Measurements from ENCODE around the gene INCENP. TPM values are rescaled to one million over a fixed set of nuclear protein-coding genes. Genes with fewer than 3 reads are reported as not detected.

Gene INCENP
- polyA plus RNA-seq, 4 donors = 4.5 to 24.2 (median 12.5) TPM

GRCh38 chr11:62119569-62119968 lies 4.2 kb upstream of the INCENP start:
- 60 to 81% (median 75%) methylated on average over 3 of the region's 3 CpGs for WGBS, 3 donors
- DNase-seq (no peak), FAIRE-seq (no peak)
- Histone ChIP-seq H3K27me3 (ENCODE audit: control insufficient read depth in 3 of 3, insufficient read depth in 3 of 3, low read length in 3 of 3) (no peaks in the 10 kb centered on the region), H3K4me3 (ENCODE audit: low read depth in 1 of 3, low read length in 3 of 3) (no peak overlapping the region), H3K9me3 (ENCODE audit: control insufficient read depth in 2 of 2, insufficient read depth in 1 of 2, low read depth in 1 of 2, low read length in 1 of 2) (peaks cover 0 to 4% of the 10 kb centered on the region in 2 donors), H3K27ac (ENCODE audit: low read depth in 1 of 3, low read length in 2 of 3) (no peak overlapping the region), H3K36me3 (ENCODE audit: control insufficient read depth in 3 of 3, insufficient read depth in 2 of 3, low read depth in 1 of 3, low read length in 3 of 3) (no peaks in the 10 kb centered on the region), H3K4me1 (ENCODE audit: control insufficient read depth in 3 of 3, insufficient read depth in 2 of 3, low read depth in 1 of 3, low read length in 2 of 3) (peaks cover 0 to under 1% (median 0%) of the 10 kb centered on the region in 3 donors)

- 69 to 81% (median 74%) methylated on average over 4 of the region's 4 CpGs for WGBS, 3 donors
- H3K4me3 ChIP-seq (ENCODE audit: low read depth in 1 of 3, low read length in 3 of 3) = no peak overlapping the region
- DNase-seq (no peak), FAIRE-seq (no peak)
- no peaks in the 10 kb centered on the region for H3K36me3 ChIP-seq (ENCODE audit: control insufficient read depth in 3 of 3, insufficient read depth in 2 of 3, low read depth in 1 of 3, low read length in 3 of 3)
- H3K4me1 ChIP-seq (ENCODE audit: control insufficient read depth in 3 of 3, insufficient read depth in 2 of 3, low read depth in 1 of 3, low read length in 2 of 3) = peaks cover 2 to 5% (median 2%) of the 10 kb centered on the region in 3 donors
- H3K27ac ChIP-seq (ENCODE audit: low read depth in 1 of 3, low read length in 2 of 3) = no peak overlapping the region
- peaks cover 0 to 4% of the 10 kb centered on the region in 2 donors for H3K9me3 ChIP-seq (ENCODE audit: control insufficient read depth in 2 of 2, insufficient read depth in 1 of 2, low read depth in 1 of 2, low read length in 1 of 2)
- H3K27me3 ChIP-seq (ENCODE audit: control insufficient read depth in 3 of 3, insufficient read depth in 3 of 3, low read length in 3 of 3) = no peaks in the 10 kb centered on the region
These were observed 3.8 kb upstream of the INCENP start for GRCh38 chr11:62120001-62120400.

GRCh38 chr11:62120431-62120830 lies 3.4 kb upstream of the INCENP start:
- no peak for FAIRE-seq
- no peaks in the 10 kb centered on the region for H3K27me3 ChIP-seq (ENCODE audit: control insufficient read depth in 3 of 3, insufficient read depth in 3 of 3, low read length in 3 of 3)
- WGBS, 3 donors = 71 to 86% (median 75%) methylated on average over 5 of the region's 5 CpGs
- H3K27ac ChIP-seq (ENCODE audit: low read depth in 1 of 3, low read length in 2 of 3) = no peak overlapping the region
- DNase-seq = no peak
- peaks cover 3 to 9% (median 6%) of the 10 kb centered on the region in 3 donors for H3K4me1 ChIP-seq (ENCODE audit: control insufficient read depth in 3 of 3, insufficient read depth in 2 of 3, low read depth in 1 of 3, low read length in 2 of 3)
- H3K9me3 ChIP-seq (ENCODE audit: control insufficient read depth in 2 of 2, insufficient read depth in 1 of 2, low read depth in 1 of 2, low read length in 1 of 2) = peaks cover 0 to 4% of the 10 kb centered on the region in 2 donors
- no peaks in the 10 kb centered on the region for H3K36me3 ChIP-seq (ENCODE audit: control insufficient read depth in 3 of 3, insufficient read depth in 2 of 3, low read depth in 1 of 3, low read length in 3 of 3)
- H3K4me3 ChIP-seq (ENCODE audit: low read depth in 1 of 3, low read length in 3 of 3) = no peak overlapping the region

GRCh38 chr11:62122076-62122475 lies 1.7 kb upstream of the INCENP start:
- Histone ChIP-seq H3K27ac (ENCODE audit: low read depth in 1 of 3, low read length in 2 of 3) (no peak overlapping the region), H3K27me3 (ENCODE audit: control insufficient read depth in 3 of 3, insufficient read depth in 3 of 3, low read length in 3 of 3) (no peaks in the 10 kb centered on the region), H3K4me3 (ENCODE audit: low read depth in 1 of 3, low read length in 3 of 3) (no peak overlapping the region), H3K36me3 (ENCODE audit: control insufficient read depth in 3 of 3, insufficient read depth in 2 of 3, low read depth in 1 of 3, low read length in 3 of 3) (no peaks in the 10 kb centered on the region), H3K4me1 (ENCODE audit: control insufficient read depth in 3 of 3, insufficient read depth in 2 of 3, low read depth in 1 of 3, low read length in 2 of 3) (peaks cover 3 to 9% (median 8%) of the 10 kb centered on the region in 3 donors), H3K9me3 (ENCODE audit: control insufficient read depth in 2 of 2, insufficient read depth in 1 of 2, low read depth in 1 of 2, low read length in 1 of 2) (no peaks in the 10 kb centered on the region)
- 79 to 81% (median 80%) methylated on average over 6 of the region's 6 CpGs for WGBS, 3 donors
- FAIRE-seq = no peak
- DNase-seq = no peak

- no peaks in the 10 kb centered on the region for H3K27me3 ChIP-seq (ENCODE audit: control insufficient read depth in 3 of 3, insufficient read depth in 3 of 3, low read length in 3 of 3)
- WGBS, 3 donors = 1 to 3% (median 1%) methylated on average over 39 of the region's 39 CpGs
- DNase-seq = peak; percentile 51 to 55
- H3K27ac ChIP-seq (ENCODE audit: low read depth in 1 of 3, low read length in 2 of 3) = peak overlapping the region in 2 of 3 donors; percentile 35 to 60
- H3K4me3 ChIP-seq (ENCODE audit: low read depth in 1 of 3, low read length in 3 of 3) = peak overlapping the region; percentile 73 to 81 (median 74)
- H3K9me3 ChIP-seq (ENCODE audit: control insufficient read depth in 2 of 2, insufficient read depth in 1 of 2, low read depth in 1 of 2, low read length in 1 of 2) = no peaks in the 10 kb centered on the region
- peaks cover 2 to 17% (median 2%) of the 10 kb centered on the region in 3 donors for H3K36me3 ChIP-seq (ENCODE audit: control insufficient read depth in 3 of 3, insufficient read depth in 2 of 3, low read depth in 1 of 3, low read length in 3 of 3)
- peaks cover 3 to 9% (median 8%) of the 10 kb centered on the region in 3 donors for H3K4me1 ChIP-seq (ENCODE audit: control insufficient read depth in 3 of 3, insufficient read depth in 2 of 3, low read depth in 1 of 3, low read length in 2 of 3)
- no peak for FAIRE-seq
These were observed 639 bp downstream of the INCENP start for GRCh38 chr11:62124186-62125113.

GRCh38 chr11:62125316-62125715 lies 1.5 kb downstream of the INCENP start:
- Histone ChIP-seq H3K9me3 (ENCODE audit: control insufficient read depth in 2 of 2, insufficient read depth in 1 of 2, low read depth in 1 of 2, low read length in 1 of 2) (no peaks in the 10 kb centered on the region), H3K36me3 (ENCODE audit: control insufficient read depth in 3 of 3, insufficient read depth in 2 of 3, low read depth in 1 of 3, low read length in 3 of 3) (peaks cover 3 to 25% (median 5%) of the 10 kb centered on the region in 3 donors), H3K4me3 (ENCODE audit: low read depth in 1 of 3, low read length in 3 of 3) (peak overlapping the region in 2 of 3 donors; percentile 74 to 81), H3K27ac (ENCODE audit: low read depth in 1 of 3, low read length in 2 of 3) (no peak overlapping the region), H3K4me1 (ENCODE audit: control insufficient read depth in 3 of 3, insufficient read depth in 2 of 3, low read depth in 1 of 3, low read length in 2 of 3) (peaks cover 3 to 9% (median 8%) of the 10 kb centered on the region in 3 donors), H3K27me3 (ENCODE audit: control insufficient read depth in 3 of 3, insufficient read depth in 3 of 3, low read length in 3 of 3) (no peaks in the 10 kb centered on the region)
- DNase-seq (no peak), FAIRE-seq (no peak)
- WGBS, 3 donors = 20 to 39% (median 32%) methylated on average over 4 of the region's 4 CpGs

- Histone ChIP-seq H3K27me3 (ENCODE audit: control insufficient read depth in 3 of 3, insufficient read depth in 3 of 3, low read length in 3 of 3) (no peaks in the 10 kb centered on the region), H3K4me1 (ENCODE audit: control insufficient read depth in 3 of 3, insufficient read depth in 2 of 3, low read depth in 1 of 3, low read length in 2 of 3) (peaks cover 3 to 9% (median 8%) of the 10 kb centered on the region in 3 donors), H3K4me3 (ENCODE audit: low read depth in 1 of 3, low read length in 3 of 3) (no peak overlapping the region), H3K9me3 (ENCODE audit: control insufficient read depth in 2 of 2, insufficient read depth in 1 of 2, low read depth in 1 of 2, low read length in 1 of 2) (no peaks in the 10 kb centered on the region), H3K27ac (ENCODE audit: low read depth in 1 of 3, low read length in 2 of 3) (no peak overlapping the region), H3K36me3 (ENCODE audit: control insufficient read depth in 3 of 3, insufficient read depth in 2 of 3, low read depth in 1 of 3, low read length in 3 of 3) (peaks cover 4 to 31% (median 5%) of the 10 kb centered on the region in 3 donors)
- WGBS, 3 donors = 38 to 60% (median 53%) methylated on average over 3 of the region's 3 CpGs
- FAIRE-seq (no peak), DNase-seq (no peak)
These were observed 2.1 kb downstream of the INCENP start for GRCh38 chr11:62125881-62126280.

GRCh38 chr11:62127426-62127825 lies 3.6 kb downstream of the INCENP start:
- Histone ChIP-seq H3K4me1 (ENCODE audit: control insufficient read depth in 3 of 3, insufficient read depth in 2 of 3, low read depth in 1 of 3, low read length in 2 of 3) (peaks cover 3 to 9% (median 8%) of the 10 kb centered on the region in 3 donors), H3K9me3 (ENCODE audit: control insufficient read depth in 2 of 2, insufficient read depth in 1 of 2, low read depth in 1 of 2, low read length in 1 of 2) (no peaks in the 10 kb centered on the region), H3K4me3 (ENCODE audit: low read depth in 1 of 3, low read length in 3 of 3) (no peak overlapping the region), H3K27ac (ENCODE audit: low read depth in 1 of 3, low read length in 2 of 3) (no peak overlapping the region), H3K27me3 (ENCODE audit: control insufficient read depth in 3 of 3, insufficient read depth in 3 of 3, low read length in 3 of 3) (no peaks in the 10 kb centered on the region), H3K36me3 (ENCODE audit: control insufficient read depth in 3 of 3, insufficient read depth in 2 of 3, low read depth in 1 of 3, low read length in 3 of 3) (peaks cover 5 to 46% (median 12%) of the 10 kb centered on the region in 3 donors)
- FAIRE-seq (no peak), DNase-seq (no peak)
- WGBS, 3 donors = 94 to 100% (median 97%) methylated on average over 1 of the region's 1 CpG
